GM21528 (cell line): Measurements from ENCODE around the gene THSD4.

ENCODE experiments used
- ATAC-seq: cut with Tn5 transposase; IDR thresholded peaks from one replicate; pipeline ENCODE4 v1.9.1; 2021; ENCODE audit warnings: mild to moderate bottlenecking, moderate library complexity; ENCODE audit not compliant: unreplicated experiment, low FRiP score

The THSD4 gene

DNA sequence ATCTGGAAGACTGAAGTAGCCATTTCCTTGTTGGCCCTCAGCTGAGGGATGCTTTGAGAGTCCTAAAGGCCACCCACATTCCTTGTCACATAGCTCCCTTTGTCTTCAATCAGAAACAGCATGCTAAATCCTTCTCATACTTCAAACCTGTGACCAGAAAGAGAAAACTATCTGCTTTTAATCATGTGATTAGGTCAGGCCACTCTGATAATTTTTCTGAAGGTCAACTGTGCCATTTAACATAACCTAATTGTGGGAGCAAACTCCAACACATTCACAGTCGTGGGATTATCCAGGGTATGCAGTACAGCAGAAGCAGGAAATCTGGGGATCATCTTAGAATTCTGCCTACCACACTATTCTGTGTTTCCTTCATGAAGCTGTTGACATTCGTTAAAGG is 471.2 kb downstream of the THSD4 start:
- ATAC-seq, result no peak

DNA sequence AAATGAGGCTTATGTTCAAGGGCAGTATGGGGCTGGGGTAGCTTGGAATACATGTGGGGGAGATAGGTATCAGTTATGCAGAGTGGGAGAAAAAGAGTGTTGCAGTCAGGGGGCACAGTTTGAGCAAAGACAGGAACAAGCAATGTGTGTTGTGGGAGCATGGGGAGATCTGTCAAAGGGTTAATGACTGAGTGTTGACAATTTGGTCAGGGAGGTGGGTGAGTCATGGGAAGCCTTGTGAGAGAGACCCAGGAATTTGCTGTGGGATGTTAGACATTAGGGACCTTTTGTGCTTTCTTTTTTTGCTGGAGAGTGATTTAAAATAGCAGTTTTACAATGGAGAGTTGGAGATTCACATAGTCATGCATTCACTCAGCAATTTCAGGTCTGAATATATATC is 473.5 kb downstream of the THSD4 start:
- ATAC-seq, result no peak

DNA sequence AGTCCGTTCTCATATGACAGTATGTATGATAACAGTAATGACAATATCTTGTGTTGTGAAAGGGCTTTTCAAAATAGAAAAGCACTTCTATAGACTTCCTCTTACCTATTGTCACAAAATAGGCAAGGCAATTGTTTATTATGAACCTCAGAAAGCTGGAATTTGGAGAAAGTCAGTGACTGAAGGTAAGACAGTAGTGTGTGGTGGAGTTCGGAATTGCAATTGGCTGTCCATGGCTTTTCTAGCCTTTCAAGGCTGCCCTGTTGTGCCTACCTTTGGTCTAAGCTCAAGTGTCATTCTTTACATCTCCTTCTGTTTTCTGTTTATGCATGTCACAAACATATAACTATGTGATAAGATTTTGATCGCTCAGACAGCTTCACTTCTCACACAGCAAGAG is 475.8 kb downstream of the THSD4 start:
- ATAC-seq, result no peak

DNA sequence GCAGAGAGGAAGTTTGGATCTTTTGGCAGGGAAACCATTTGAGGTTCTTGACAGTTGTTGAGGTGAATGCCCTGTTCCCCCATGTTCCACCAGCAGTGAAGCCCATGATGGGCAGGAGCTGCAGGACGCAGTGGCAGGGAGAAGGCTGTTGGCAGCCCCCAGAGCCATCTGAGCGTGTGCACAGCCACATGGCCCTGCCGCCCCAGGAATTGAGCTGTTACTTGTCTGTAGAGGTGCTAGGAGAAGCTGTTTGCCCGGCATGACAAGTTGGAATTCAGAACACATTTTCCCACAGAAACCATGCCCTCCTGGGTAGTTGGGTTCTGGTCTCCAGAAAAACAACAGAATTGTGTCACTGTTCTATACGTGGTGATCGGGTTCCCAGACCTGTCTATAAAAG is 476.9 kb downstream of the THSD4 start:
- ATAC-seq, result no peak

DNA sequence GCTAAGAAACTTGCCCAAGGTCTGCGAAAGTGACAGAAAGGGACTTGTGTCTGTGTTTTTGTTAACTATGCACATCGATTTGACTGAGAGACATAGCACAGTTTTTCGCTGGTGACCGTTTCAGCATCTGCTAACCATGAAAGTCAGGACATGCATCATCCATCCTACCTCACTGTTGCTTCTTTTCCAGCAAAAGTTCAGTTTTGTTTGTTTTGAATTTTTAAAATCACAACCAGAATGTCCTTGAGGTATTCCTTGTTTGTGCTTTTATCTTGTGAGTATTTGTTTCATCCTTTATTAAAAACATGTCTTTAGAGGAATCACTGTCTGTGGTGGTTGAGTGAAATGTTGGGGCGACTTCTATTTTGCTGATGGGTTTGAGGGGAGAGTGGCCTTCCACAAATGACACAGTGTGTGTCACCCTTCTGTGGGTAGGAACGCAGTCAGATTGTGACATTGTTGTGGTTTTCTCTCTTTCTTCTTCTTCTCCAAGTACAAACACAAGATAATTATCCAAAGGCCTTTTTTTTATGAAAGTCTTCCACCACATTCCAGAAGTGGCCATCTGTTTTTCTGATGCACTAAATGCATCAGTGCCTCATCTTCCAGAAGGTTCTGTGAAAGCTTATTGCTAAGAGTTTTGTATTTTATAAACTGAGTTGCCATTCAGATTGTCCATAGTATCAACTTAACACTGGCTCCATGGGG is 480.7 kb downstream of the THSD4 start:
- no peak for ATAC-seq

DNA sequence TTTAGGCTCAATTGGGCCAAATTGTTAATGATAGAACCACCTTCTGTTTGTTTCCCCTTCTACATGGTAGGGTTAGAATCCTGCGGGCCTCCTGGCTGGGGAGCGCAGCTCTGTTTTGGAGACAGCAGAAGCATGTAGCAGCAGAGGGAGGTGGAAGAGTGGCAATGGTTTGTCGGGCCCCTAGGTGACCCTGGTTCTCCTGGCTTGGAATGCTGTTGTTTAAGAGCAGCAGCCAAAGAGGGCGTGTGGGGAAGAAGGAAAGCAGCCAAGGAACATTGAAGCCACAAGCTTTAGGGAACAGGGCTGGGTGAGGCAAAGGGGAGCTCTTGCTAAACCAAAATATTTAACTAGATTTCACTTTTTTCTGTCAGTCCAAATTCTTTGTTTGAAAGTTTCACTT is 481.4 kb downstream of the THSD4 start:
- ATAC-seq, result no peak

DNA sequence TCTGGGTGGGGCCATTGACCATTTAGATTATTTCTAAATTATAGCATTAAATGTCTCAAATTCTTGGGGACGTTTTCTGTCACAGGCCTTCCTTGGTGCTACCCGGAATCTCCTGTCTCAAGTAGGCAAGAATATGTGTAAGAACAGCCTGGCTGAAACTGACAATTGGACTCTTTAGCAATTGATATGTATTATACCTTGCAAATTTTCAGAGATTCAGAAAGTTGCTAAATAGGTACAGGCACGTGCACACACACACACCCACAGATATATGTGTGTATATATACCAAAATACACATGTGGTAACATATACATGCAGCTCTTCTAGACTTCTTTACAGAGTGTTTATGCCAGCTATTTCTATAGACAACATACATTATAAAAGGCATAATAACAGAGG is 481.9 kb downstream of the THSD4 start:
- ATAC-seq, result no peak

DNA sequence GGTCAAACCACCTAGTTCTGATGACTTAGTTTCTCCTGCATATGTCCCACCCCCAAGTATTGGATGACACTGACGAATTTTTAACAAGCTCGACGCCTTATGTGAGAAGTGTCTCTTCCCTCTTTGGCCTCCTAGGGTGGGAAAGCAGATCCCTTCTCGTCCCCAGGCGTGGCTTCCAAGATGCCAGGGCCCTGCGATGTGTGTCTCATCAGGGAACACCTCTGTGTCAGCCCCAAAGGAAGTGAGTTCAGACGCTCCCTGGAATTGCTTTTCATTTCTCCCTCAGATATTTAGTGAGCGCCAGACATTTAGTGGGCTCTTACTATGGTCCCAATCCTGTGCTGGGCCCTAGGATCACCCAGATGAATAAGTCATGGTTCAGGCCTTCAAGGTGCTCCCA is 482.4 kb downstream of the THSD4 start:
- no peak for ATAC-seq

DNA sequence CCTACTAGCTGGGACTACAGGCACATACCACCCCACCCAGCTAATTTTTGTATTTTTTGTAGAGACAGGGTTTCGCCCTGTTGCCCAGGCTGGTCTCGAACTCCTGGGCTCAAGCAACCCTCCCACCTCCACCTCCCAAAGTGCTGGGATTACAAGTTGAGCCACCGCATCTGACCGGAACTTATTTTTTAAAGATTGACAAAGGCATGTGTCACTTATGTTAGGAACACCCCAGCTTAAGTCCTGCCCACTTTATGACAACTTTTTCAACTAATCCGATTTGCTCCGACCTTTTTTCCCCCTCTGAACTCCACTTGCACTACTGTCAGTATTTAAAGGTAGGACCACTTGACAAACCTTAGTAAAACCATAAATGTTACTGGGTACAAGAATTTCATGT is 483.5 kb downstream of the THSD4 start:
- ATAC-seq, result no peak

DNA sequence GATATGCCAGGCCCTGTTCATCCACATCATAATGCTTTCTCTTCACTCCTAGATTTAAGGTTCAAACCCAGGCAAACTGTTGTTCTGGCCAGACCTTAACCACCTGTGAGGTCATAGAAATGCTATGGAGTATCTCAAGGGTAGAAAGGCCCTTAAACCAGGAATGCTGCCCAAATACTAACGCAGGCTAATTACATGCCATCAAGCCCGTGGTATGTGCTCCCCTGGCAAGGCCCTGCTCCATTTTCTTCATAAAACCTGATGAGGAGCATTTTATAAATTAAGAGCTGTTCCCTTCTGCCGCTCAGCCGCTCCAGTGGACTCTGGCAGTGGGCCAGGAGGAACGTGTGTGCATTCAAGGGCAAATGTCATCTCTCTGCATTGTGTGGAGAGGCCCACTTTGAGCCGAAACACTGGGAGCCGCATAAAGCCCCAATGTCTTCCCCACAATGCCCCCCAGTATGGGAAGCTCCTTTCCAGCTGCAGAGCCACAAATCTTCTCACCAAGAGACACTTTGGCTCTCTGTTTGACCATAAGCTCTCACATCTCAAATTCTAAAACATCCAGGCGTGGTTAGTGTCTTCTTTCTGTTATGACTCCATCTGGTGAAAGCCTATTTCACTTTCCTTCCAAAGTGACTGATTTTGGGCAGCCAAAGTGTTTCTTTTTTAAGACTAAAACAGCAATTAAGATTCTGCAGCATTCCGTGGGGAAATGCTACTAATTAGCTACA is 484.3 kb downstream of the THSD4 start:
- ATAC-seq, result no peak

DNA sequence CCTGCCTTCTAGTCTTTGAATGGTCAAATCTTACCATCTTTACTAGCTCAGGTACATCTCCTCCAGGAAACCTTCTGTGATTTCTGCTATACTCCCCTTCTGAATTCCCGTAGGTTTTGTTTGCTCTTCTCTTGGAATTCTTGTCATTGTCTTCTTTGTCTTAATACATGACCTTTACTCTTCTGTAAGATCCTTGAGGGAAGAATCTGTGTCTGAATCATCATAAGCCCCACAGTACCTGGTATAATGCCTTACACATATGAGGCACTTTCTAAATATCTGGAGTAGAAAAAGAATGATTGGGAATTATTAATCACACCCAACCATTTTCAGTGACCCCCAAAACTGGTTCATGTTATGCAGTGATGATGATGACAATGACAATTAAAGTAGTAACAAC is 485.0 kb downstream of the THSD4 start:
- ATAC-seq, result no peak

DNA sequence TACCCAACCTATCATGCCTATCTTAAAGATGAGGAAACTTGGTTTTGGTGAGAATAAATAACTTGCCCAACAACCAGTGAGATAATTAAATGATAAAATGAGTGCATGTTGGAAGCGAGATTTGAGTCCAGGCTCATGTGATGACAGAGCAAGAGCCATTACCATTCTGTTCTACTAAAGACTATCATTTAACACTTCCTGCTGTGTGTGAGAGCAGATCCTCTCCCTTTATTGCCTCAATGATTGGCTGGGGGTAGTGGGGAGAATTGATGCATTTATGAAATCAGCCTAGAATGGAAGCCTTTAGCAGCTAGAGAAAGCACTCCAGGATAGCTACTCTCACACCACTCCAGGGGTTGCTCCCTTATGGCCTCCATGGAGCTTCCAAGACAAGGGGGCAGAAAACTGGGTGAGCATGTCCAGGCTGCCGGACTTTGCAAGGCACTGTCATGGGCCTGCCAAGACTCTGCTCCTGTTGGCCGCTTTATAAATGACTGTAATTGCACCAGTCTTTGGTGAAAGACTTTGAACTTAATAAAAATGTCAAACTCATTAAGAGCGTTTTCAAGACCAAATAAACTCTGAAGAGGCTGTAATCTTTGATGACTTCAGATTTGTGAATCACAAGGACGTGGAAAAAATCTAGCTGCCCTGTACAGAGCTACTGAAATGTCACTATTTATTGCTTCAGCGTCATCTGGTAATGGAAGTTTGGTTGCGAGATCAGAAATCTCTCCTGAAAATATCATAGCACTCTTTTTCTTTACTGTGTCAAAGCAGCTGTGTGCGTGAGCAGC is 486.0 kb downstream of the THSD4 start:
- ATAC-seq, result no peak

DNA sequence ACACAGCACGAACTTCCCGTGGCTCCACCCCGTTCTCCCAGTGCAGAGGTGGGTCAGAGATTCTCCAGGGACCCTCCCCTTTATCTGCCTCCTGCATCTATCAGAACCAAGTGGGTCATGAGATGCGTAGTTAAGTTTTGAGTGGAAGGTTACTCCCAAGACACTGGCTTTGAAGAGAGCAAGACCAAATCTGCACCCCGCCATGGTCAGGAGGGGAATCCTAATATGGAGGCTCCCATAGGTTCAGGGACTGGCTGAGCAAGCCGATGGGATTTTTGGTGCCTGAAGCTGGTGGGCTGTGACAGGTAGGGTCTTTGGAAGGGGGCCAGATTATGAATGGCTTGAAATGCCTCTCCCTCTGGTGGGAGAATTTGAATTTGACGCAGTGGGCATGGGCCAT is 488.1 kb downstream of the THSD4 start:
- ATAC-seq, result no peak

DNA sequence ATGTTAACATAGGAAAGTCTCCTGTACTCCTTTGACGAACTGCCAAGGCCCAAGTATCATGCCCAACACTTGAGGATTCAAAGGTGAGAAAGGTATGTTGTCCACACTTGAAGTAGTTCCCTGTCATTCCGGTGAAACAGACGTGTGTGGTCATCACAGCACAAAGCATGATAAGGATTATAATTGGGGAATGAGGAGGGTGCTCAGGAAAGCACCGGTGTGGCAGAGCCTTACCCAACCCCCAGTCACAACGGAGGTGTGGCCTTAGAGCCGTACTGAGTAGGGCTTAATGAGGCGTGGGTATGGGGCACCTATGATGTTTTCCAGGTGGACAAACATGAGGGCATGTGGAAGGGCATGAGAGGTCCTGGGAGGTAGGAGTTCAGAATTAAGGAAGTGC is 492.1 kb downstream of the THSD4 start:
- ATAC-seq, result no peak

DNA sequence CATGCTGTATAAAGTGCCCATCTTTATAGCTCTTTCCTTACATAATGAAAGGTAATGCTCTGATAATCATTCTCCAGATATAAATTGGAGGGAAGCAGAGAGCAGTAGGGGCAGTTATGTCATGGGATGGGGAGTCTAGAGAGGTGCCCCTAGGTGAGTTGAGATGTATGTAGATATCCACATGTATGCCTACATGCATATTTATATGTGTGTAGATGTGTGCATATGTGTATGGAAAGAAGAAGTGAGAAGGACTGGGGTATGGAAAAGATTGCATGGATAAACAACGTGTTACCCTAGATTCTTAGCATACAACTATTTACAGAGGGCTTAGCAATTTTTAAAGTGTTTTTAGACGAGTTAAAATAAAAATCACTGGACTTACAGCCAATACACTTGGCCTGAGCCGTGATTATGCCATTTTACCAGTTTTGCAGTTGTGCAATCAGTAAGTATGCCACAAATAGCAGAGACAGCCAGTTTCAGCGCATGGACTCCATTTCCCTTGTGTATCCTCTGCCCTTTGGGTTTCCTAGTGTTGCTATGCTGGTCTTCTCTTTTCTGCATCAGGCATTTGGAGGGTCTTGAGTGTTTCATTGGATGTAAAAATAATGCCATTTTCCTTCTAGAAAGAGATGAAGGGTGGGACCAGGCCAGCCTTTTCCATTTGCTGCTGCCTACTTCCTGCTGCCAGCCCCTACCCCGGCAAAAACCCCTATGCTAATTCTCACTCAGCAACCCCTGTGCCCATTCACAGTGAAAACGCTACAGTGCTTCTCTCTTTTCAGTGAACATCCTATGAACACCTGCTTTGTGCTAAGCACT is 495.7 kb downstream of the THSD4 start:
- no peak for ATAC-seq

DNA sequence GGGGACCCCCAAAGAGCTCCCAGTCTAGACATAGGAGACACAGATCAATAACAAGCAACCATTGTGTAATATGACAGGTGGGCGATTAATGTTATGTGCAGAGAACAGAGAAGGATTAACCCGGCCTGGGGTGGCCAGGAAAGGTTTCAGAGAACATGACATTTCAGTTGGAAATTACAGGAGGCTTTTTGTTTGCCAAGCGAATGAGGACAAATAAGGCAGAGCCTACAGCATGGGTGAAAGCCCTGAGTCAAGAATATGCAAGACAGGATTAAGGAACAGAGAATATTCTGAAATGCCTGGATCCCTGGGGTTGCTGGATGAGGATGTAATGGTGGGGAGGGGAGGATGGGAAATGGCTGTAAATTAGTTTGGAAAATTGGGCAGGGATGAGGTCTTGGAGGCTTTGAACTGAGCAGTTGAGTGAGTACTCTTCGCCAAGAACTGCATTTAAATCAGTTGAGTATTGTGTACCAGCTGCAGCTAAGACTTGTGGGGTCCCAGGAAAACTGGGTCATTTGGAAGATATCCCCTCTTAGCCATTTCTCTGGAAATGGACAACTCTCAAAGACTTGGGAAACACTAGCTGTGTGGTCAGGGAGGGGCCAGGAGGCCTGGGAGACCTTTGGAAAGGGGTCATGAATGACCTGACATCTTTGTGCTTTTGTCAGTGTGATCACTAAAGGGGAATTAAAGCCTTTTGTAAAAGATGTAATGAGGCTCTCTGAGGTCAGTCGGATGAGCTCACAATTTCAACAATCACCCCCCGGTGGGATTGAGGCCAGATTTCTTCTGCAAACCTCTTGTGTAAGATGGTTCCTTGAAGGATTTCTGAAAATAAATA is 496.5 kb downstream of the THSD4 start:
- no peak for ATAC-seq

DNA sequence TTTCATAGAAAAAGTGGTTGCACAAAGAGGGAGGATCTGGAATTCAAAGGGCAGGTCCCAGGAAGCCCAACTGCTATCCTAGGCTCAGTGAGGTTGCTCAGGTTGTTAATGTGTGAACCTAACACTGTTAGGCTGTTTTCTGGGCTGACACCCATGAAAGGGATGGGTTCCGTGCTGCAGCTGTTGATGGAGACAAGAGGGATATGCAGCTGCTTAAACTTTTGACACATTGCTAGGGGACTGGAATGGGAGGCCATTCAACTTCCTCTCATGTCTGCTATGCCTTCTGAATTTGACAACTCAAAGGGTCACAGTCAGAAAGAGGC is 497.1 kb downstream of the THSD4 start:
- ATAC-seq, result no peak

DNA sequence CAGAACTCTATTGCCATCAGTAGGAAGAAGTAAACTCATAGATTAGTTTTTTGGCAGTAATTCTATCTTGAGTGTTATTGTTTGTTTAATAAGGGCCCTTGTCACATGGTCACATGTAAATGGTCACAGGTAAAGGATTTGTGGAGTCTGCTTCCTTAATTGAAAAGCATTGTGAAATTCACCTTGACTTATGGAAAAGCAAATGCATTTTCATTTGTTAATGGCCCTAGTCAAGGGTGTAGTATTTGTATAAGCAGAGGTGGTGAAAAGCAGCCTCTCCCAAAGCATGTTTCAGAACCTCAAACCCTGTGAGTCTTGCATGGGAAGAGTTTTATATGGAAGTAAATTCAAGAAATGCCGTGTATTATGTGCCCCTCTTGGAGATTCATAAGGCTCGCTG is 497.6 kb downstream of the THSD4 start:
- ATAC-seq, result no peak

DNA sequence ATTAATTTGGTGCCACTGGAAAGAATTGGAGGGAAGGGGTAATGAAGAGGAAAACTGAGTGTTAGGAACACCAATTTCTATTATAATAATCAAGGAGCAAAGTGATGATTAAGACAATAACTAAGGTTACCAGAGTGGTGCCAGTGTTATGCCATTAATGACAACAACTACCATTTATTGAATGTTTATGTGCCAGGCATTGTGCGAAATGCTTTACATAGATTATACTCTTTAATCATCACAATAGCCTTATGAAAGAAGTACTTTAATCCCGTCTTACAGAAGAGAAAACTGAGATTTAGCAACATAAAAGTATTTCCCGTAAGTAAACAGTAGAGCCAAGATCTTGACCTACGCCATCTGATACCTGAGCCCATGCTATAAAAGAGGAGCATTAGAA is 507.8 kb downstream of the THSD4 start:
- ATAC-seq, result no peak

DNA sequence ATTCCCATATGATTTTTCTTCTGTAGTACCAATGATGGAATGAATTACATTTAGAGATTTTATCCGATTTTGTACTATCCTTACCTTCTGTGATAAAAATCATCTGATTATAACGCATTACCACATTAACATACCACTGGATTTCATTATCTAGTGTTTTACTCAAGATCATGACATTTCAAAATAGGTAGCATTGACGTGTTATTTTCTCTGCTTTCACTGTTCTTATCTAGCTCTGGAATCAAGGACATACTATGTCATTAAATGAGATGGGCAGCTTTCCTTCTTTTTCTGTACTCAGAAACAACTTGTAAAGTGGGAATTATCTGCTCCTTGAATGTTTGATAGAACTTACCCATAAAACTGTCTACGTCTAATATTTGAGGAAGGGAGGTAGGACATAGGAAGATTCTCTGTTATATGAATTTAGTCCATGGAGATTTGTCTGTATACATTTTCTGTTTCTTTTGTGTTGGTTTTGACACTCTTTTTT is 511.4 kb downstream of the THSD4 start:
- ATAC-seq, result no peak
